ENCODE data around the gene ZNF566.

Gene ZNF566

GRCh38 chr19:36436531-36436930, 52.8 kb downstream of the ZNF566 start:
- no peak for DNase-seq

- DNase-seq = no peak
These were observed 65.4 kb downstream of the ZNF566 start for GRCh38 chr19:36423925-36424324.

DNA sequence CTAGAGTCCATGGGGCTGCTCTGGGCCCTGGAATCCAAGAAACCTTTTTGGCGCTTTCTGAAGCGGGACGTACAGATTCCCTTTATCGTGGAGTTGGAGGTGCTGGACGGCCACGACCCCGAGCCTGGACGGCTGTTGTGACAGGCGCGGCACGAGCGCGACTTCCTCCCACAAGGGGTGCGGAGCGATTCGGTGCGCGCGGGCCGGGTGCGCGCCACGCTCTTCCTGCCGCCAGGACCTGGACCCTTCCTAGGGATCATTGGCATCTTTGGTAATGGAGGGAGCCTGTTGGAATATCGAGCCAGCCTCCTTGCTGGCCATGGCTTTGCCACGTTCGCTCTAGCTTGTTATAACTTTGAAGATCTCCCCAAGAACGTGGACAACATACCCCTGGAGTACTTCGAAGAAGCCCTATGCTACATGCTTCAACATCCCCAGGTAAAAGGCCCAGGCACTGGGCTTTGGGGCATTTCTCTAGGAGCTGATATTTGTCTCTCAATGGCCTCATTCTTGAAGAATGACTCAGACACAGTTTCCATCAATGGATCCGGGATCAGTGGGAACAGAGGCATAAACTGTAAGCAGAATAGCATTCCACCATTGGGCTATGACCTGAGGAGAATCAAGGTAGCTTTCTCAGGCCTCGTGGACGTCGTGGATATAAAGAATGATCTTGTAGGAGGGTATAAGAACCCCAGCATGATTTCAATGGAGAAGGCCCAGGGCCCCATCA, 67.4 kb downstream of the ZNF566 start:
- no peak for DNase-seq

DNA sequence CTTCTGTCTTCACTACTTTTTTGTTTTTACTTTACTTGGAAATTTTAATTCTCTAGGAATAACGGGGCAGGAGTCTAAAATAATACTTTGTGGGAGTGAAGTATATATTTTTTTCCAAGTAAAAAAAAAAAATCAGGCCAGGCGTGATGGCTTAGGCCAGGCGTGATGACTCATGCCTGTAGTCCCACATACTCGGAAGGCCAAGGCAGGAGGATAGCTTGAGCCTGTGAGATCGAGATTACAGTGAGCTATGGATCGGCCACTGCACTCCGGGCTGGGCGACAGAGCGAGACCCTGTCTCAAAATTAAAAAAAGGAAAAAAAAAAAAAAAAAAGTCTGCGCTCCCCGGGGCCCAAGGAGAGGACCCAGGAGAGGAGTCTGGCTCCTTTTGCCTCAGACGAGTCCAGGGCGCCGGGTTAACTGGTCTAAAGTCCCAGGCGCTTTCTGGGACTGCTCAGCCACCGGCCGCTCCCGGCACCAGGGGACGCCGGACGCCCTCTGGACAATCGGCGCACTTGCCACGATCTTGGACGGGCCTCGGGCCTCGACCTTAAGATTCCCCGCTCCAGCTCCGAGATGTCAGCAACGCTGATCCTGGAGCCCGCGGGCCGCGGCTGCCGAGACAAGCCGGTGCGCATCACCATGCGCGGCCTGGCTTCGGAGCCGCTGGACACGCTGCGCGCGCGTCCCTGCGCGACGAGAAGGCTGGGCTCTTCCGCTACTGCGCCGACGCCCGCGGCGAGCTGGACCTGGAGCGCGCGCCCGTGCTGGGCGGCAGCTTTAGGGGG, 68.2 kb downstream of the ZNF566 start:
- no peak for DNase-seq

- DNase-seq = peak; percentile 95
These were observed 70.9 kb downstream of the ZNF566 start, which contains the start of gene ZFP82 for GRCh38 chr19:36418287-36419001. Gene ZFP82 (minus strand): TSS chr19:36418644. CDS start chr19:36409789, 8,855 bp downstream.

DNA sequence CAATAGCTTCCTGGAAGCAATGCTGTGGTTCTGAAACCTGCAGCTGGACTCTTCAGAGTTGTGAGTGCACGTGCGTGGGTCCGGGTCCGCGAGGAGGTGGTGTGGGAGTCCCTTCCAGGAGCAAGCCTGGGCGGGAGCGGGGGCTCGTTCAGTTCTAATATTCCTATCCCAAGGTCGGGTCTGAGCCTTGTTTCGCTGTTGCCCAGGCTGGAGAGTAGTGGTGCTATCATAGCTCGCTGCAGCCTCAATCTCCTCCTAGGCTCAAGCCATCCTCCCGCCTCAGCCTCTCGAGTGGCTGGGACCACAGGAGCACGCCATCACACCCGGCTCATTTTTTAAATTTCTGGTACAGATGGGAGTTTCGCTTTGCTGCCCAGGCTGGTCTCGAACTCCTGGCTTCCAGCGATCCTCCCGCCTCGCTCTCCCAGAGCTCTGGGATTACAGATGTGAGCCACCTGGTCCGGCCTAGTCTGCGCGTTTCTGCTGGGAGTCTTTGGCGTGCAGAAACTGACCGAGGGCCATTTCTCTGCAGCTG, 71.5 kb downstream of the ZNF566 start:
- DNase-seq = no peak

- DNase-seq = no peak
These were observed 79.5 kb downstream of the ZNF566 start for GRCh38 chr19:36409841-36410240.

- DNase-seq = no peak
These were observed 81.3 kb downstream of the ZNF566 start for GRCh38 chr19:36408101-36408500.

GRCh38 chr19:36404498-36404897, 84.9 kb downstream of the ZNF566 start:
- no peak for DNase-seq

DNA sequence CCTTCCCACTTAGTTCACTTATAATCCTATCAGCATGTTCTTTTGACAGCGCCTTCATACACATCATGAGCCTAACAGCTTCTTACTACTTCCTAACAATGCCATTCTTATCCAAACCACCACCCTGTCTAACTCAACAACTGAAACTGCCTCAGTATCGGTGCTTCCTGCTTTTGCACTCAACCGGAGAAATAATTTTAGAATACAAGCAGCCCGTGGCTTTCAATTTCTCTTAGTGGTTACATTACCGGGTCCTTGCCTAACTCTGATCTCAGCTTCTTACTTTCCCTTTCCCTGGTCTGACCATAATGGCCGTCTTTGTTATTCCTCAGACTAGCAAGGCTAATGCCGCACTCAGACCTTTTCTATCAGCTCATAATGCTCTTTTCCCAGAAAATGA, 87.9 kb downstream of the ZNF566 start:
- DNase-seq = no peak

DNA sequence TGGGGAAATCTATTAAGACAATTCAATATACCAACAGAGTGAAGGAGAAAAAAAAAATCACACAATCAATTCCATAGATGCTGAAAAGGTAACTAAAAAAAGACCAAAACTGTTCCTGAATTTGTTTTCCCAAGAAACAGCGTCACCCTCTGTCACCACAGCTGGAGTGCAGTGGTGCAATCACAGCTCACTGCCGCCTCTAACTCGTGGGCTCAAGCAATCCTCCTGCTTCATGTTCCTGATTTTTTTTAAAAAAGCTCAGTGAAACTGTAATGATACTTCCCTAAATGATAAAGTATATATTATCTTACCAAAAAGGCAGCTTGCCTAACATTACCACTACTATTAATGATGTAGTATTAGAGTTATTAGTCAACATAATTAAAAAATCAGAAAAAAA, 90.8 kb downstream of the ZNF566 start:
- DNase-seq = no peak
